Transverse colon (tissue), 4 donors: ENCODE data around the gene SOX1.

ENCODE experiments used
- POLR2AphosphoS5 ChIP-seq, 3 donors: sonication (generic); formaldehyde crosslinking; IDR thresholded peaks; one replicate each; pipeline ENCODE4 v1.6.1; 2016; ENCODE audit warnings: antibody characterized with exemption in 3 of 3
- TF ChIP-seq, protein P1 (sequence below), 5 experiments: fragments of 200-600 bp in 3 of 5; fragments of 450-650 bp in 2 of 5; sonication (generic) in 3 of 5; IDR thresholded peaks; 1 replicate in 2 of 5; 2 replicates in 3 of 5; pipeline ENCODE4 v1.5.1; 2016 to 2017; ENCODE audit warnings: antibody characterized with exemption in 5 of 5, inconsistent platforms in 3 of 5, mild to moderate bottlenecking in 2 of 5, moderate library complexity in 1 of 5

DNA sequence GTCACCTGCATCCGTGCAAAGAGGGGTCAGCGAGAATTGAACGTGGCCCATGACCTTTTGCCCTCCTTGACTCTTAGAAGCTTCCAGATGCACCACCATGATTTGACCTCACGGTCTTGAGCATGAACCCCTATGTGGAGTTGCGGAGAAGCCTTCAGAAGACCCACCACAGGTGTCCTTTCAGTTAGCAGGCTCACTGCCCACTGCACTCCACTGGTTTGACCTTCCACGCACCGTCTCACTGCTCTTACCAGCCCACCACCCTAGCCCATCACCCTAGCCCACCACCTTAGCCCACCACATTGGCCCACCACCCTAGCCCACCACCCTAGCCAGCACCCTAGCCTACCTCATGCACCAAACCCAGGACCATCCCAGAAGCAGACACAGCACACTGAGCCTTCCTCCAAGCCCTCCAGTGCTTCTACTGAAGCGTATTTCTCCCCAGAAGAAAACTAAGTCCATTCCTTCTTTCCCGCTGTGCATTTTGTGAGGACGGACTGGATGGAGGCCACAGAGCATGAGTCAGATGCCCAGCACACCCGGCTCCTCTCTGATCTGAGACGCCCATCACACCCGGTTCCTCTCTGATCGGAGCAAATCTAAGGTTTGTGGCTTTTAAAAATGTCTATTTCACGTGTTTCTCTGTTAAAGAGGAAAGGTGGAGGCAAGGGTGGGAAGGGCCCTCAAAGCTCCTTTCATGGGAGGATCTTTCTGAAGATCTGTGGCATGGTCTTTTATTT is 45.8 kb downstream of the SOX1 start:
- TF ChIP-seq, protein P1, sequence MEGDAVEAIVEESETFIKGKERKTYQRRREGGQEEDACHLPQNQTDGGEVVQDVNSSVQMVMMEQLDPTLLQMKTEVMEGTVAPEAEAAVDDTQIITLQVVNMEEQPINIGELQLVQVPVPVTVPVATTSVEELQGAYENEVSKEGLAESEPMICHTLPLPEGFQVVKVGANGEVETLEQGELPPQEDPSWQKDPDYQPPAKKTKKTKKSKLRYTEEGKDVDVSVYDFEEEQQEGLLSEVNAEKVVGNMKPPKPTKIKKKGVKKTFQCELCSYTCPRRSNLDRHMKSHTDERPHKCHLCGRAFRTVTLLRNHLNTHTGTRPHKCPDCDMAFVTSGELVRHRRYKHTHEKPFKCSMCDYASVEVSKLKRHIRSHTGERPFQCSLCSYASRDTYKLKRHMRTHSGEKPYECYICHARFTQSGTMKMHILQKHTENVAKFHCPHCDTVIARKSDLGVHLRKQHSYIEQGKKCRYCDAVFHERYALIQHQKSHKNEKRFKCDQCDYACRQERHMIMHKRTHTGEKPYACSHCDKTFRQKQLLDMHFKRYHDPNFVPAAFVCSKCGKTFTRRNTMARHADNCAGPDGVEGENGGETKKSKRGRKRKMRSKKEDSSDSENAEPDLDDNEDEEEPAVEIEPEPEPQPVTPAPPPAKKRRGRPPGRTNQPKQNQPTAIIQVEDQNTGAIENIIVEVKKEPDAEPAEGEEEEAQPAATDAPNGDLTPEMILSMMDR (IDR thresholded peaks at IDR 0.05) = no peak
- no peak for TF ChIP-seq POLR2AphosphoS5 (IDR thresholded peaks at IDR 0.05)
